ENCODE measurements around the gene SCMH1. TPM values are rescaled to one million over a fixed set of nuclear protein-coding genes. Genes with fewer than 3 reads are reported as not detected.
A peak's percentile ranks its signal among the peaks of the same experiment; 100 is the strongest.

Gene SCMH1
- total RNA-seq, 1 experiment from 2014 or later, result 28.0 TPM

- TF ChIP-seq EGR1 (IDR thresholded peaks at IDR 0.05; ENCODE audit: low read depth) (no peak), ELF1 (IDR thresholded peaks at IDR 0.05; ENCODE audit: borderline replicate concordance, low read depth) (no peak), ZNF274 (IDR thresholded peaks at IDR 0.05; ENCODE audit: low read depth, low read length) (no peak), FOSL1 (IDR thresholded peaks at IDR 0.05; ENCODE audit: low read depth) (no peak), JUND (IDR thresholded peaks at IDR 0.05) (no peak)
- TF ChIP-seq, protein P1, sequence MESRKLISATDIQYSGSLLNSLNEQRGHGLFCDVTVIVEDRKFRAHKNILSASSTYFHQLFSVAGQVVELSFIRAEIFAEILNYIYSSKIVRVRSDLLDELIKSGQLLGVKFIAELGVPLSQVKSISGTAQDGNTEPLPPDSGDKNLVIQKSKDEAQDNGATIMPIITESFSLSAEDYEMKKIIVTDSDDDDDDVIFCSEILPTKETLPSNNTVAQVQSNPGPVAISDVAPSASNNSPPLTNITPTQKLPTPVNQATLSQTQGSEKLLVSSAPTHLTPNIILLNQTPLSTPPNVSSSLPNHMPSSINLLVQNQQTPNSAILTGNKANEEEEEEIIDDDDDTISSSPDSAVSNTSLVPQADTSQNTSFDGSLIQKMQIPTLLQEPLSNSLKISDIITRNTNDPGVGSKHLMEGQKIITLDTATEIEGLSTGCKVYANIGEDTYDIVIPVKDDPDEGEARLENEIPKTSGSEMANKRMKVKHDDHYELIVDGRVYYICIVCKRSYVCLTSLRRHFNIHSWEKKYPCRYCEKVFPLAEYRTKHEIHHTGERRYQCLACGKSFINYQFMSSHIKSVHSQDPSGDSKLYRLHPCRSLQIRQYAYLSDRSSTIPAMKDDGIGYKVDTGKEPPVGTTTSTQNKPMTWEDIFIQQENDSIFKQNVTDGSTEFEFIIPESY (IDR thresholded peaks at IDR 0.05; ENCODE audit: extremely low read depth, insufficient replicate concordance, low read length), result no peak
Observed at GRCh38 chr1:41110286-41110685, 131.8 kb downstream of the SCMH1 start (continued).

- BruUV-seq (replicated peaks), result TSS peak; percentile 29
- peak overlapping the region; percentile 65 for H3K4me2 ChIP-seq (ENCODE audit: low read length)
- H3K4me3 ChIP-seq (replicated peaks in 1 of 2; ENCODE audit: low read depth in 1 of 2, low read length in 2 of 2), result peak overlapping the region in 1 of 2 experiments; percentile 22; a peak in 2 of 4 replicates
- TF ChIP-seq CTCF (IDR thresholded peaks at IDR 0.05 in 2 of 3, conservative IDR thresholded peaks at IDR 0.05 in 1 of 3; ENCODE audit: borderline replicate concordance in 1 of 3, insufficient read depth in 1 of 3, low read depth in 2 of 3, low read length in 2 of 3) (no peak), SIN3A (IDR thresholded peaks at IDR 0.05; ENCODE audit: low read depth) (0 out of 2 replicates have a peak, but pooled peaks have one; percentile 37), POLR2A (IDR thresholded peaks at IDR 0.05; ENCODE audit: borderline replicate concordance, extremely low read depth, insufficient read depth, insufficient read length) (no peak), CEBPB (IDR thresholded peaks at IDR 0.05; ENCODE audit: low read depth) (peak; percentile 98), POLR2AphosphoS5 (IDR thresholded peaks at IDR 0.05; ENCODE audit: low read depth, low read length) (peak; percentile 32; the same call in 1 of the 2 replicates), CBX3 (IDR thresholded peaks at IDR 0.05; ENCODE audit: low read depth) (peak; percentile 89), SP1 (IDR thresholded peaks at IDR 0.05; ENCODE audit: low read depth) (peak; percentile 79), EZH2phosphoT487 (IDR thresholded peaks at IDR 0.05; ENCODE audit: borderline replicate concordance) (no peak), MAX (IDR thresholded peaks at IDR 0.05) (peak; percentile 49), EZH2 (IDR thresholded peaks at IDR 0.05) (no peak), SRF (IDR thresholded peaks at IDR 0.05; ENCODE audit: low read depth) (no peak; the same call in none of the 2 replicates), EGR1 (IDR thresholded peaks at IDR 0.05; ENCODE audit: low read depth) (0 out of 2 replicates have a peak, but pooled peaks have one; percentile 41), FOSL1 (IDR thresholded peaks at IDR 0.05; ENCODE audit: low read depth) (peak; percentile 80), JUND (IDR thresholded peaks at IDR 0.05) (peak; percentile 79), RAD21 (IDR thresholded peaks at IDR 0.05; ENCODE audit: low read depth) (no peak)
- TF ChIP-seq, protein P2, sequence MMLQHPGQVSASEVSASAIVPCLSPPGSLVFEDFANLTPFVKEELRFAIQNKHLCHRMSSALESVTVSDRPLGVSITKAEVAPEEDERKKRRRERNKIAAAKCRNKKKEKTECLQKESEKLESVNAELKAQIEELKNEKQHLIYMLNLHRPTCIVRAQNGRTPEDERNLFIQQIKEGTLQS (IDR thresholded peaks at IDR 0.05), result peak; percentile 83
Observed at GRCh38 chr1:41109310-41110197, 132.6 kb downstream of the SCMH1 start.

More at GRCh38 chr1:41109310-41110197, 132.6 kb downstream of the SCMH1 start:
- Histone ChIP-seq H3K9me3 (ENCODE audit: control insufficient read depth in 1 of 2, insufficient read depth in 1 of 2, low read depth in 1 of 2, low read length in 2 of 2) (no peaks in the 10 kb centered on the region), H3K27ac (ENCODE audit: low read depth, low read length) (peak overlapping the region; percentile 62), H2AFZ (ENCODE audit: low read depth, low read length, poor library complexity, severe bottlenecking) (no peak overlapping the region), H3K4me1 (ENCODE audit: control insufficient read depth in 1 of 2, insufficient read depth in 2 of 2, low read length in 2 of 2) (peaks cover 26 to 27% of the 10 kb centered on the region in 2 experiments), H3K9me2 (ENCODE audit: insufficient read depth) (no peaks in the 10 kb centered on the region), H4K20me1 (ENCODE audit: insufficient read depth) (no peaks in the 10 kb centered on the region), H3K9ac (ENCODE audit: low read length) (peak overlapping the region; percentile 24), H3K27me3 (ENCODE audit: insufficient read depth, low read length) (no peaks in the 10 kb centered on the region), H3K79me2 (ENCODE audit: insufficient read depth, low read length) (no peaks in the 10 kb centered on the region), H3K36me3 (ENCODE audit: control insufficient read depth in 1 of 2, insufficient read depth in 2 of 2, low read length in 2 of 2) (no peaks in the 10 kb centered on the region)
- ChIA-PET CTCF (no interaction called here), POLR2A (interaction anchor here (1.0 kb wide), 1 partner anchor 14 kb away, joined by 3 read pairs; no protein-coding TSS in a partner anchor), RAD21 (ENCODE audit: low non-redundant PET in 1 of 2, low total read pairs in 2 of 2, uncharacterized antibody in 2 of 2, unreplicated experiment in 2 of 2) (no interaction called here)
- intact Hi-C loops (cut with micrococcal nuclease), result no loop called here
- ATAC-seq, result peak; percentile 86
- peak; percentile 75 for DNase-seq (ENCODE audit: low read depth, low spot score)
